K562 (cell line): ENCODE measurements around the gene HAPLN2.

Experiments
- CHD2 ChIP-seq: IDR thresholded peaks from 2 replicates; pipeline ENCODE4 v1.6.1; 2011; ENCODE audit warnings: low read depth, low read length
- EP300 ChIP-seq: IDR thresholded peaks from 2 replicates; pipeline ENCODE4 v1.6.1; 2012; ENCODE audit warnings: low read length, improper control_type of control experiment
- KHSRP ChIP-seq: fragments of 450-650 bp; IDR thresholded peaks from 2 replicates; pipeline ENCODE4 v1.6.1; 2017
- MCM5 ChIP-seq: fragments of 450-650 bp; IDR thresholded peaks from 2 replicates; pipeline ENCODE4 v1.6.1; 2016; ENCODE audit warnings: low read depth
- NCOA1 ChIP-seq: fragments of 450-650 bp; IDR thresholded peaks from 2 replicates; pipeline ENCODE4 v1.6.1; 2016; ENCODE audit warnings: low read depth
- NR2C1 ChIP-seq, 2 experiments: fragments of 450-650 bp; IDR thresholded peaks; 2 replicates each; pipeline ENCODE4 v1.6.1; 2017; ENCODE audit warnings: mild to moderate bottlenecking in 2 of 2, antibody characterized with exemption in 1 of 2, inconsistent platforms in 1 of 2, missing compliant biosample characterization in 1 of 2, missing genetic modification characterization in 1 of 2
- PRPF4 ChIP-seq: fragments of 200-400 bp; formaldehyde crosslinking; IDR thresholded peaks from one replicate; pipeline ENCODE4 v1.6.1; 2017; ENCODE audit warnings: low read length, low read depth, mild to moderate bottlenecking; ENCODE audit not compliant: insufficient read depth, poor library complexity, severe bottlenecking
- RCOR1 ChIP-seq, 2 experiments: IDR thresholded peaks; 2 replicates each; pipeline ENCODE4 v1.6.1; 2012; ENCODE audit warnings: low read depth in 2 of 2, low read length in 2 of 2, borderline replicate concordance in 1 of 2, improper control_type of control experiment in 1 of 2
- SMARCA4 ChIP-seq: fragments of 450-650 bp; IDR thresholded peaks from 2 replicates; pipeline ENCODE4 v1.6.1; 2016
- SMC3 ChIP-seq: conservative IDR thresholded peaks from 2 replicates; pipeline ENCODE4 v1.6.1; 2011; ENCODE audit warnings: low read depth, low read length, improper control_type of control experiment; ENCODE audit not compliant: insufficient read depth
- SRF ChIP-seq, 2 experiments: fragments of 250-450, 450-650 bp in 1 of 2; sonication (Bioruptor Pico) in 1 of 2; sonication (generic) in 1 of 2; formaldehyde crosslinking; IDR thresholded peaks; 2 replicates each; pipeline versions ENCODE4 v1.5.0 to v1.5.1; 2020 to 2022; ENCODE audit warnings: mild to moderate bottlenecking in 1 of 2, missing genetic modification reagents in 1 of 2
- TF ChIP-seq, protein P1 (sequence below): sonication (generic); formaldehyde crosslinking; IDR thresholded peaks from 2 replicates; pipeline ENCODE4 v1.8.0; 2022; ENCODE audit warnings: mild to moderate bottlenecking, low read depth, missing genetic modification reagents

DNA sequence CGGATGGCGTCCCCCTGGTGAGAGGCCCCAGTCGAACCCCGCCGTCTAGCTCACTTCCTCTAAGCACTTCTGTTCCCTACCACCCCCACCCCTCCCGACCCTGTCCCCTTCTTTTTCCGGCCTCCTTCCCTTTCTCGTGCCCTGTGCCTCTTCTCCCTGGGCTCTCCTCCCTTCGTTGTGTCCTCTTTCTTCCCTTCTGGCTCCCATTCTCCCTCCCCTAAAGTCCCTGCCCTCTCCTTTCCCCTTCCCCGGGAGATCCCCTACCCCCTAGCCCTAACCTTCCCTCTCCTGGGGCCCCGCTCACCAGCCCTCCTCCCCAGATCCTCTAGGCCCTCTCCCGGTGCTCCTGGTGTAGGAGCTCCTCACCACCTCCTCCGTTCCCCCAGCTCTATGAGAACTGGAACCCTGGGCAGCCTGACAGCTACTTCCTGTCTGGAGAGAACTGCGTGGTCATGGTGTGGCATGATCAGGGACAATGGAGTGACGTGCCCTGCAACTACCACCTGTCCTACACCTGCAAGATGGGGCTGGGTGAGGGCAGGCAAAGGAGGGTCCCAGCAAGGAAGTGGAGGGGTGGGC, 38.6 kb downstream of the HAPLN2 start:
- TF ChIP-seq SRF (CRISPR knock-in tag; IDR thresholded peaks at IDR 0.05) (no peak), EP300 (no peak), PRPF4 (no peak), RCOR1 (IDR thresholded peaks at IDR 0.05; ENCODE audit: borderline replicate concordance in 1 of 2, low read depth in 2 of 2, low read length in 2 of 2) (no peak), NR2C1 (IDR thresholded peaks at IDR 0.05) (no peak), NR2C1 (tag; IDR thresholded peaks at IDR 0.05) (no peak), KHSRP (no peak), SMC3 (no peak), MCM5 (no peak), NCOA1 (no peak), CHD2 (no peak), SMARCA4 (no peak)
- TF ChIP-seq, protein P1, sequence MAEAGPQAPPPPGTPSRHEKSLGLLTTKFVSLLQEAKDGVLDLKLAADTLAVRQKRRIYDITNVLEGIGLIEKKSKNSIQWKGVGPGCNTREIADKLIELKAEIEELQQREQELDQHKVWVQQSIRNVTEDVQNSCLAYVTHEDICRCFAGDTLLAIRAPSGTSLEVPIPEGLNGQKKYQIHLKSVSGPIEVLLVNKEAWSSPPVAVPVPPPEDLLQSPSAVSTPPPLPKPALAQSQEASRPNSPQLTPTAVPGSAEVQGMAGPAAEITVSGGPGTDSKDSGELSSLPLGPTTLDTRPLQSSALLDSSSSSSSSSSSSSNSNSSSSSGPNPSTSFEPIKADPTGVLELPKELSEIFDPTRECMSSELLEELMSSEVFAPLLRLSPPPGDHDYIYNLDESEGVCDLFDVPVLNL (CRISPR knock-in tag) = no peak
